HG03520 (cell line): ENCODE results near the gene RCL1.
"Not testable (repeated sequence)": the region's sequence is repeated elsewhere in the genome, so short reads cannot be mapped to it uniquely, and the experiment has no call there.

Source experiments
- ATAC-seq: cut with Tn5 transposase; IDR thresholded peaks from one replicate; pipeline ENCODE4 v1.9.1; 2021; ENCODE audit warnings: mild to moderate bottlenecking, moderate library complexity; ENCODE audit not compliant: unreplicated experiment

RCL1 gene

GRCh38 chr9:4873066-4873465 lies 80.3 kb downstream of the RCL1 start:
- no peak for ATAC-seq

DNA sequence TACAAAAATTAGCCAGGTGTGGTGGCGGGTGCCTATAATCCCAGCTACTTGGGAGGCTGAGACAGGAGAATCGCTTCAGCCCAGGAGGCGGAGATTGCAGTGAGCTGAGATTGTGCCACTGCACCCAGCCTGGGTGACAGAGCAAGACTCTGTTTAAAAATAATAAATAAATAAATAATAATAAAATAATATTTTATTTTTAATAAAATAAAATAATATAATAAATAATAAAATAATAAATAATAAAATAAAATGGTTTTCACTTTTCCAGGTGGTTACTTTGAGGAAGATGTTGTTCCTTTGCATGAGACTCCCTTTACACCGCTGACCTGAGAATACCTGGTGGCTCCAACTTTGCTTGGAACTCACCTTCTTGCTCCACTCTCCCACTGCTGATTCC lies 82.8 kb downstream of the RCL1 start:
- ATAC-seq, result no peak

DNA sequence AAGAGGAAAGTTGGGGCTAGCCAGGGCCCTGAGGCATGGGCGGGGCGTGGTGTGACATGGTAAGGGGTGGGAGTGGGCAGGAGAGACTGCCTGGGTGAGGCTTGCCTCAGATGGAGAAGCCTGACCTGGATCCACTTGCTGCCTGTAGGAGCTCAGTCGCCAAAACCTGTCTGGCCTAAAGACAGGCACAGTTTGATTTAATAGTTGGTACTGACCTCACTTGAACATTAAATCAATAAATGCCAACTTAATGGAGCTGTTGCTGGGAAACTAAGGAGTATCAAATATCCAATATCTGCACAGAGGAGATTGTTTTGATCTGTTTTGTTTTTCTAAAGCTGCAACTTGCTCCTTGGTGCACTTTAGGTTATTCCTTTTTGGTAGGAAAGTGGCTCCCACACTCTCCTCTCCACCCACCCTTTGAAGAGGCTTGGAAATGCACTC lies 86.4 kb downstream of the RCL1 start:
- no peak for ATAC-seq

- ATAC-seq, result no peak
Measured at GRCh38 chr9:4883326-4883873, 90.7 kb downstream of the RCL1 start.

DNA sequence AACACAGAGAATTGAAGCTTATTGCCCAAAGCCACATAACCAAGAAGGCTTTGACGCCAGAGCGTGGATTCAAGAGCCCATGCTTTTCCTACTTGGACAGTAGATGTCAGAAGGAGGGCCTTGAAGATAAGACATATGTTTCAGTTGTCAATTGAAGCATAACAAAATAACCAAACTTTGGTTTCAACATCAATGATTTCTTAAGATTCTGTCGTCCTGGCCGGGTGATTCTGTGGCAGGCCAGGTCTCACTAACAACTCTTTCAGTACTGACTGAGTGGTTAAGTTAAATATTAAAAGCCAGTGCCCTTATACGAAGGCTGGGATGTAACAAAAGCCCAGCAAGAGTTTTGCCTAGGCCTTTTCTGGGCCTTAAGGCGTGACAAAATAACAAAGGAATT lies 94.0 kb downstream of the RCL1 start:
- peak; percentile 84 for ATAC-seq

GRCh38 chr9:4887556-4887955 lies 94.8 kb downstream of the RCL1 start:
- no peak for ATAC-seq

- ATAC-seq, result no peak
Measured at GRCh38 chr9:4890242-4890641, 97.5 kb downstream of the RCL1 start.

GRCh38 chr9:4890929-4891328 lies 98.2 kb downstream of the RCL1 start:
- ATAC-seq, result no peak

- no peak for ATAC-seq
Measured at GRCh38 chr9:4891674-4892073, 98.9 kb downstream of the RCL1 start.

DNA sequence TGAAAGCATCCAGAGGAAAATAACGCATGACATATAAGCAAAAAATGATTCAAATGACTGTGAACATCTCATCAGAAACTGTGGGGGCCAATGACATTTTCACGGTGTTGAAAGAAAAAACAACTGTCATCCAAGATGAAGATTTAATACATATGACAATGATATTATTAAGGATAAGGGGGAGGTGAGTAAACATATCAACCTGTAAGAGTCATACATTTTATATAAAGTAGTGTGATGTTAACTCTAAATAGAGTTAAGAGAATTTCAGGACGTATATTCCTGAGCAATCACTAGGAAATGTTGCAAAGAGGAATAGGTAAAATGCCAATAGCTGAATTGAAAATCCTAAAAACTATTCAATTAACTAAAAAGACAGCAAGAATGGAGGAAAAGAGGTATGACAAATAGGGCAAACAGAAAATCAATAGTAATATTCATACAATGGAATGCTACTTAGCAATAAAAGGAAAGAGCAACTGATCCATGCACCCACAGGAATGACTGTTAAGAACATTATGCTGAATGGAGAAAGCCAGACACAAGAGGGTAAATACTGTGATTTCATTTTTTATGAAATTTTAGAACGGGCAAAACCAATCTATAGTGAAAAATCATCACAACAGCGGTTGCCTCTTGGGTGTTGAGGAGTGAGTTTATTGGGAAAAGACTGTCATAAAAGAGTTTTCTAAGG lies 99.9 kb downstream of the RCL1 start:
- no peak for ATAC-seq

- ATAC-seq, result no peak
Measured at GRCh38 chr9:4894076-4894475, 101.3 kb downstream of the RCL1 start.

DNA sequence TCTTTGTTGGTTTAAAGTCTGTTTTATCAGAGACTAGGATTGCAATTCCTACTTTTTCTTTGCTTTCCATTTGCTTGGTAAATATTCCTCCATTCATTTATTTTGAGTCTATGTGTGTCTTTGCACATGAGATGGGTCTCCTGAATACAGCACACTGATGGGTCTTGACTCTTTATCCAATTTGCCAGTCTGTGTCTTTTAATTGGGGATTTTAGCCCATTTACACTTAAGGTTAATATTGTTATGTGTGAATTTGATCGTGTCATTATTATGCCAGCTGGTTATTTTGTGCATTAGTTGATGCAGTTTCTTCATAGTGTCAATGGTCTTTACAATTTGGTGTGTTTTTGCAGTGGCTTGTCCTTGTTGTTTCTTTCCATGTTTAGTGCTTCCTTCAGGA lies 107.1 kb downstream of the RCL1 start:
- not testable (repeated sequence) for ATAC-seq

DNA sequence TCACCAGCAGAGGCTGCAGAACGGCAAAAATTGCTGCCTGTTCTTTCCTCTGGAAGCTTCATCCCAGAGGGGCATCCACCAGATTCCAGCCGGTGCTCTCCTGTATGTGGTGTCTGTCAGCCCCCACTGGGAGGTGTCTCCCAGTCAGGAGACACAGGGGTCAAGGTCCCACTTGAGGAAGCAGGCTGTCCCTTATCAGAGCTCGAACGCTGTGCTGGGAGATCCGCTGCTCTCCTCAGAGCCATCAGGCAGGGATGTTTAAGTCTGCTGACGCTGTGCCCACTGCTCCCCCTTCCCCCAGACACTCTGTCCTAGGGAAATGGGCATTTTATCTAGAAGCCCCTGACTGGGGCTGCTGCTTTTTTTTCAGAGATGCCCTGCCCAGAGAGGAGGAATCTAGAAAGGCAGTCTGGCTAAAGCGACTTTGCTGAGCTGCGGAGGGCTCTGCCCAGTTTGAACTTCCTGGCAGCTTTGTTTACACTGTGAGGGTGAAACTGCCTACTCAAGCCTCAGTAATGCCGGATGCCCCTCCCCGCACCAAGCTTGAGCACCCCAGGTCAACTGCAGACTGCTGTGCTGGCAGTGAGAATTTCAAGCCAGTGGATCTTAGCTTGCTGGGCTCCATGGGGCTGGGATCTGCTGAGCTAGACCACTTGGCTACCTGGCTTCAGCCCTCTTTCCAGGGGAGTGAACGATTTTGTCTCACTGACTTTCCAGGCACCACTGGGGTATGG lies 108.8 kb downstream of the RCL1 start:
- not testable (repeated sequence) for ATAC-seq

DNA sequence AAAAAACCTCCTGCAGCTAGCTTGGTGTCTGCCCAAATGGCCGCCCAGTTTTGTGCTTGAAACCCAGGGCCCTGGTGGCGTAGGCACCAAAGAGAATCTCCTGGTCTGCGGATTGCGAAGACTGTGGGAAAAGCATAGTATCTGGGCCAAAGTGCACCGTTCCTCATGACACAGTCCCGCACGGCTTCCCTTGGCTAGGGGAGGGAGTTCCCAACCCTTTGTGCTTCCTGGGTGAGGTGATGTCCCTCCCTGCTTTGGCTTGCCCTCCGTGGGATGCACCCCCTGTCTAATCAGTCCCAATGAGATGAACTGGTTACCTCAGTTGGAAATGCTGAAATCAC lies 109.4 kb downstream of the RCL1 start:
- no peak for ATAC-seq

- ATAC-seq, result no peak
Measured at GRCh38 chr9:4904322-4905134, 111.8 kb downstream of the RCL1 start.

GRCh38 chr9:4905135-4905490 lies 112.4 kb downstream of the RCL1 start:
- ATAC-seq, result no peak
